Neuronal stem cell (in vitro differentiated cells): Measurements from ENCODE around the gene NME7.
A peak's percentile ranks its signal among the peaks of the same experiment; 100 is the strongest.

Experiments
- DNase-seq: peaks from one replicate; pipeline ENCODE4 v3.0.0-alpha.2; 2013; ENCODE audit warnings: low spot score
- H2AFZ ChIP-seq: one replicate; pipeline ENCODE4 v1.6.1; 2013; ENCODE audit warnings: mild to moderate bottlenecking, low read length, inconsistent platforms
- H2AK5ac ChIP-seq: 2 replicates; pipeline ENCODE4 v1.6.1; 2013; ENCODE audit warnings: low read depth, mild to moderate bottlenecking, inconsistent platforms, low read length, moderate library complexity, mixed read lengths
- H2BK120ac ChIP-seq: 2 replicates; pipeline ENCODE4 v1.6.1; 2013; ENCODE audit warnings: low read depth, mild to moderate bottlenecking, inconsistent platforms, low read length, moderate library complexity, mixed read lengths
- H2BK12ac ChIP-seq: one replicate; pipeline ENCODE4 v1.6.1; 2013; ENCODE audit warnings: low read length, inconsistent platforms
- H2BK15ac ChIP-seq: 2 replicates; pipeline ENCODE4 v1.6.1; 2013; ENCODE audit warnings: mild to moderate bottlenecking, low read length, inconsistent platforms, mixed read lengths
- H2BK5ac ChIP-seq: one replicate; pipeline ENCODE4 v1.6.1; 2013; ENCODE audit warnings: inconsistent platforms, mild to moderate bottlenecking, low read length, moderate library complexity
- H3K14ac ChIP-seq: one replicate; pipeline ENCODE4 v1.6.1; 2013; ENCODE audit warnings: low read length, inconsistent platforms
- H3K18ac ChIP-seq: 2 replicates; pipeline ENCODE4 v1.6.1; 2013; ENCODE audit warnings: low read length, inconsistent platforms
- H3K23ac ChIP-seq: 2 replicates; pipeline ENCODE4 v1.6.1; 2013; ENCODE audit warnings: low read depth, mild to moderate bottlenecking, mixed read lengths, low read length, inconsistent platforms; ENCODE audit not compliant: poor library complexity
- H3K27ac ChIP-seq: replicated peaks from 3 replicates; pipeline ENCODE4 v1.5.1; 2013; ENCODE audit warnings: low read length, inconsistent platforms
- H3K27me3 ChIP-seq, 3 experiments: 2 replicates each; pipeline ENCODE4 v1.6.1; 2013; ENCODE audit warnings: low read length in 3 of 3, mild to moderate bottlenecking in 2 of 3, inconsistent platforms in 1 of 3, low read depth in 1 of 3, mixed read lengths in 1 of 3, moderate library complexity in 1 of 3; ENCODE audit not compliant: control insufficient read depth in 3 of 3, insufficient read depth in 3 of 3
- H3K36me3 ChIP-seq, 2 donors: replicated peaks in 1 of 2; 2 replicates each; pipeline ENCODE4 v1.6.1; 2013; ENCODE audit warnings: low read length in 2 of 2; ENCODE audit not compliant: control insufficient read depth in 2 of 2, insufficient read depth in 2 of 2
- H3K4ac ChIP-seq: 2 replicates; pipeline ENCODE4 v1.6.1; 2013; ENCODE audit warnings: inconsistent platforms, mild to moderate bottlenecking, low read length, moderate library complexity
- H3K4me1 ChIP-seq, 2 donors: 1 replicate in 1 of 2; 2 replicates in 1 of 2; pipeline ENCODE4 v1.6.1; 2013; ENCODE audit warnings: low read length in 2 of 2, low read depth in 1 of 2; ENCODE audit not compliant: control insufficient read depth in 2 of 2, insufficient read depth in 1 of 2
- H3K4me2 ChIP-seq: one replicate; pipeline ENCODE4 v1.6.1; 2013; ENCODE audit warnings: mild to moderate bottlenecking, low read length, inconsistent platforms; ENCODE audit not compliant: insufficient read depth, poor library complexity, severe bottlenecking
- H3K4me3 ChIP-seq, 2 donors: 2 replicates each; pipeline ENCODE4 v1.5.1; 2013; ENCODE audit warnings: low read length in 2 of 2, mild to moderate bottlenecking in 2 of 2, inconsistent platforms in 1 of 2, moderate library complexity in 1 of 2
- H3K79me1 ChIP-seq: one replicate; pipeline ENCODE4 v1.6.1; 2013; ENCODE audit warnings: low read depth, mild to moderate bottlenecking, inconsistent platforms, low read length, moderate library complexity
- H3K9ac ChIP-seq: one replicate; pipeline ENCODE4 v1.6.1; 2013; ENCODE audit warnings: mild to moderate bottlenecking, low read depth, low read length, inconsistent platforms; ENCODE audit not compliant: poor library complexity
- H3K9me3 ChIP-seq, 2 donors: replicated peaks in 1 of 2; 2 replicates each; pipeline versions ENCODE3 to v1.6.1; 2013; ENCODE audit warnings: low read length in 2 of 2, mild to moderate bottlenecking in 2 of 2, inconsistent platforms in 1 of 2, low read depth in 1 of 2, mixed read lengths in 1 of 2, moderate library complexity in 1 of 2; ENCODE audit not compliant: control insufficient read depth in 2 of 2, insufficient read depth in 1 of 2
- H4K8ac ChIP-seq: one replicate; pipeline ENCODE4 v1.6.1; 2013; ENCODE audit warnings: low read depth, mild to moderate bottlenecking, inconsistent platforms, low read length, moderate library complexity
- H4K91ac ChIP-seq: one replicate; pipeline ENCODE4 v1.6.1; 2013; ENCODE audit warnings: low read length, low read depth, mild to moderate bottlenecking, inconsistent platforms; ENCODE audit not compliant: poor library complexity
- WGBS, 2 donors: extraction: QIAGEN DNeasy Blood & Tissue Kit; methylation state at CpG; one replicate each; pipeline ENCODE4 v1.1.7; 2013; ENCODE audit warnings: missing lambda C conversion rate in 2 of 2, mixed read lengths in 1 of 2; ENCODE audit not compliant: insufficient read length in 2 of 2, insufficient replicate concordance in 1 of 2; ENCODE audit errors: extremely low coverage in 2 of 2; 5-methylcytosine and 5-hydroxymethylcytosine counted together

Gene NME7

GRCh38 chr1:169367096-169367685, 406 bp downstream of the NME7 start:
- no peak overlapping the region for H2BK120ac ChIP-seq
- no peak overlapping the region for H3K27ac ChIP-seq
- H3K79me1 ChIP-seq = peaks cover 5% of the 10 kb centered on the region
- WGBS, 2 donors = no CpG with 5 or more reads among the region's 15 CpGs
- peaks cover 2 to 5% of the 10 kb centered on the region in 2 donors for H3K4me1 ChIP-seq
- no peak overlapping the region for H3K23ac ChIP-seq
- H3K14ac ChIP-seq = no peak overlapping the region
- no peak overlapping the region for H4K91ac ChIP-seq
- H3K9ac ChIP-seq = no peak overlapping the region
- H2BK15ac ChIP-seq = no peak overlapping the region
- peak overlapping the region; percentile 61 for H3K4me2 ChIP-seq
- H2BK5ac ChIP-seq = no peak overlapping the region
- no peak overlapping the region for H3K4ac ChIP-seq
- no peak overlapping the region for H4K8ac ChIP-seq
- no peak overlapping the region for H2AK5ac ChIP-seq
- H3K4me3 ChIP-seq = peak overlapping the region; percentile 72 to 92
- no peak overlapping the region for H2BK12ac ChIP-seq
- H3K36me3 ChIP-seq = peaks cover 0 to 27% of the 10 kb centered on the region in 2 donors
- no peaks in the 10 kb centered on the region for H3K27me3 ChIP-seq
- DNase-seq = no peak
- peaks cover 2 to 3% of the 10 kb centered on the region in 2 donors for H3K9me3 ChIP-seq
- H2AFZ ChIP-seq = peak overlapping the region; percentile 89
- no peak overlapping the region for H3K18ac ChIP-seq

GRCh38 chr1:169364948-169365347, 2.6 kb downstream of the NME7 start:
- H3K27me3 ChIP-seq = no peaks in the 10 kb centered on the region
- peaks cover 5% of the 10 kb centered on the region for H3K79me1 ChIP-seq
- H3K4me2 ChIP-seq = no peak overlapping the region
- peaks cover 2 to 5% of the 10 kb centered on the region in 2 donors for H3K4me1 ChIP-seq
- no peak overlapping the region for H2BK120ac ChIP-seq
- H3K4ac ChIP-seq = no peak overlapping the region
- no peak overlapping the region for H2BK12ac ChIP-seq
- H2BK5ac ChIP-seq = no peak overlapping the region
- H3K23ac ChIP-seq = no peak overlapping the region
- H3K9me3 ChIP-seq = peaks cover 2 to 3% of the 10 kb centered on the region in 2 donors
- H3K4me3 ChIP-seq = no peak overlapping the region
- no peak for DNase-seq
- no peak overlapping the region for H2AFZ ChIP-seq
- no peak overlapping the region for H3K27ac ChIP-seq
- H3K36me3 ChIP-seq = peaks cover 0 to 6% of the 10 kb centered on the region in 2 donors
- H4K91ac ChIP-seq = no peak overlapping the region
- no peak overlapping the region for H2BK15ac ChIP-seq
- no peak overlapping the region for H2AK5ac ChIP-seq
- no peak overlapping the region for H3K14ac ChIP-seq
- H3K9ac ChIP-seq = no peak overlapping the region
- WGBS, 2 donors = no CpG with 5 or more reads among the region's 2 CpGs
- H3K18ac ChIP-seq = no peak overlapping the region
- no peak overlapping the region for H4K8ac ChIP-seq

- Histone ChIP-seq H2BK5ac (no peak overlapping the region), H2BK120ac (no peak overlapping the region), H3K9ac (no peak overlapping the region), H3K14ac (no peak overlapping the region), H3K79me1 (peaks cover 2% of the 10 kb centered on the region), H3K23ac (no peak overlapping the region), H3K4me3 (no peak overlapping the region), H3K36me3 (no peaks in the 10 kb centered on the region), H2AK5ac (no peak overlapping the region), H3K4me2 (no peak overlapping the region), H3K4me1 (peaks cover 0 to 2% of the 10 kb centered on the region in 2 donors), H3K27me3 (no peaks in the 10 kb centered on the region), H4K8ac (no peak overlapping the region), H2BK12ac (no peak overlapping the region), H3K27ac (no peak overlapping the region), H2AFZ (no peak overlapping the region), H3K9me3 (peaks cover 2 to 3% of the 10 kb centered on the region in 2 donors), H4K91ac (no peak overlapping the region), H3K4ac (no peak overlapping the region), H3K18ac (no peak overlapping the region), H2BK15ac (no peak overlapping the region)
- no CpG with 5 or more reads among the region's 5 CpGs for WGBS, 2 donors
- DNase-seq = no peak
These were observed 4.4 kb downstream of the NME7 start for GRCh38 chr1:169363046-169363730.

GRCh38 chr1:169361281-169361680, 6.3 kb downstream of the NME7 start:
- Histone ChIP-seq H3K23ac (no peak overlapping the region), H3K9me3 (peaks cover 2 to 3% of the 10 kb centered on the region in 2 donors), H3K4me3 (no peak overlapping the region), H3K27ac (no peak overlapping the region), H2BK15ac (no peak overlapping the region), H3K36me3 (no peaks in the 10 kb centered on the region), H3K4ac (no peak overlapping the region), H3K27me3 (no peaks in the 10 kb centered on the region), H4K8ac (no peak overlapping the region), H3K79me1 (peaks cover 2% of the 10 kb centered on the region), H4K91ac (no peak overlapping the region), H3K18ac (no peak overlapping the region), H3K4me2 (no peak overlapping the region), H2BK120ac (no peak overlapping the region), H2BK5ac (no peak overlapping the region), H2AFZ (no peak overlapping the region), H2AK5ac (no peak overlapping the region), H2BK12ac (no peak overlapping the region), H3K14ac (no peak overlapping the region), H3K9ac (no peak overlapping the region), H3K4me1 (no peaks in the 10 kb centered on the region)
- DNase-seq = no peak
- no CpG with 5 or more reads among the region's 7 CpGs for WGBS, 2 donors
